C4-2B (cell line): ENCODE data around the gene ZNF487.

Experiments used
- CTCF ChIP-seq: fragments of 450-650 bp; conservative IDR thresholded peaks from 2 replicates; pipeline ENCODE4 v1.5.1; 2017; ENCODE audit warnings: mild to moderate bottlenecking
- ZFX ChIP-seq: fragments of 450-650 bp; IDR thresholded peaks from 2 replicates; pipeline ENCODE4 v1.6.1; 2017

- TF ChIP-seq CTCF = no peak
- TF ChIP-seq ZFX = peak; percentile 53; the same call in 1 of the 2 replicates
Observed at GRCh38 chr10:43420369-43421200, 16.3 kb upstream of the ZNF487 start.
